Epithelial cell of esophagus (primary cell): ENCODE results near the gene IYD.

Experiments used
- DNase-seq: peaks from one replicate; pipeline ENCODE4 v3.0.0; 2010; ENCODE audit warnings: low read depth
- H3K4me3 ChIP-seq: 2 replicates; pipeline ENCODE4 v1.5.1; 2011; ENCODE audit warnings: mild to moderate bottlenecking, low read length, control low read depth
- TF ChIP-seq, protein P1 (sequence below): IDR thresholded peaks from 2 replicates; pipeline ENCODE4 v1.5.1; 2011; ENCODE audit warnings: low read depth, mild to moderate bottlenecking, low read length, control low read depth, inconsistent platforms; ENCODE audit not compliant: insufficient read depth; ENCODE audit errors: missing control alignments

IYD gene

DNA sequence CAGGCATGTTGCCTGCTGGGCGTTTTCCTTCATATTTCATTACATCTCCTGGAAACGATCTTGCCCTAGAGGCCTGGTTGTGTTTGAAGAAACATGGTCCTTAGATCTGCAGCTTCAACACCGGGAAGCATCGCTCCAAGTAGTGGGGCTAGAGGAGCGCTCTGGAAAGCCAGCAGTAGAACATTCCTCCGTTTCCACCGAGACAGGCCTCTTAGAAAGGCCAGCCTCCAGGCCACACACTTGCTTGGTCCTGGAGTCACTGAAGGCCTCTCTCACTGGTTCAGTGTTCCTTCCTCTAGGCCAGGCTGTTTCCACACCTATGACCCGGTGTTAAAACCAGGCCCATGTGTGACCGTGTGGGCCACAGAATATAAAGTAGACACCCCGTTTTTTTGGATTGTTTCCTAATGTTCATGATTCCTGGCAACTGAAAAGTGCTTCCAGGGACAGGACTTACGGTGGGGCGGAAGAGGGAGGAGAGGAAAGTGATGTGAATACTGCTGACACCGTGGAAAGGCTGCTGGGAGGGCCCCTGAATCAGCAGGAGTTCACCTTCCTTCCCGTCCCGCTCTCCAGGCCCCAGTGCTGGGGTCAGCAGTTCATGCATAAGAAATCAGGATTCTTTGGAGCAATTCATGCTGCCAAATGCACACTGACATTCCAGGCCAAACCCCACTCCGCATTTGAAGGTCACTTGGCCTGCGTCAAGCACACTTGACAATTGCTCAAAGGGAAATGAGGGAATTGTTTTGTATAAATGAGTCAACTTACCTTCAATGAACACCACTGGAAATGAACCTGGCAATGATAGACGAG lies 83.8 kb downstream of the IYD start:
- no peak for DNase-seq
- TF ChIP-seq, protein P1, sequence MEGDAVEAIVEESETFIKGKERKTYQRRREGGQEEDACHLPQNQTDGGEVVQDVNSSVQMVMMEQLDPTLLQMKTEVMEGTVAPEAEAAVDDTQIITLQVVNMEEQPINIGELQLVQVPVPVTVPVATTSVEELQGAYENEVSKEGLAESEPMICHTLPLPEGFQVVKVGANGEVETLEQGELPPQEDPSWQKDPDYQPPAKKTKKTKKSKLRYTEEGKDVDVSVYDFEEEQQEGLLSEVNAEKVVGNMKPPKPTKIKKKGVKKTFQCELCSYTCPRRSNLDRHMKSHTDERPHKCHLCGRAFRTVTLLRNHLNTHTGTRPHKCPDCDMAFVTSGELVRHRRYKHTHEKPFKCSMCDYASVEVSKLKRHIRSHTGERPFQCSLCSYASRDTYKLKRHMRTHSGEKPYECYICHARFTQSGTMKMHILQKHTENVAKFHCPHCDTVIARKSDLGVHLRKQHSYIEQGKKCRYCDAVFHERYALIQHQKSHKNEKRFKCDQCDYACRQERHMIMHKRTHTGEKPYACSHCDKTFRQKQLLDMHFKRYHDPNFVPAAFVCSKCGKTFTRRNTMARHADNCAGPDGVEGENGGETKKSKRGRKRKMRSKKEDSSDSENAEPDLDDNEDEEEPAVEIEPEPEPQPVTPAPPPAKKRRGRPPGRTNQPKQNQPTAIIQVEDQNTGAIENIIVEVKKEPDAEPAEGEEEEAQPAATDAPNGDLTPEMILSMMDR = no peak
- no peak overlapping the region for H3K4me3 ChIP-seq

DNA sequence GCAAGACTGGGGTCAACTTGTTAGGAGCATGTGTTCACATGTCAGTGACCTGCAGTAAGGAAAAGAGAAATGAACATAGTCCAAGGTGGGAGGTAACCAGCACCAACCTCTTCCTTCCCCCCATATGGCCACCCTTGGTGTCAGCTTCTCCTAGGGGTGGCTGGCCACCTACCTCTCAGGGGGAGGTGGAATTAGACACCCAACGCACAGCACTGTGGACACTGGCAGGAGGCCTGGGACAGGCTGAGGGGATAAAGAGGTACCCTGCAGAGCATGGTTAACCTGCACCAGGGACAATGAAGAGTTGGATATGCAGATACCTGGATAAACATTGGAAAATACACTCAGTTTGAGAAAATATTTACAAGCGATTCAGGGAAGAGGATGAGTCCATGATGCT lies 84.5 kb downstream of the IYD start:
- TF ChIP-seq, protein P1 = no peak
- H3K4me3 ChIP-seq = no peak overlapping the region
- DNase-seq = no peak
